GM10248 (cell line): ENCODE results near the gene MTERF4.

Experiments
- CTCF ChIA-PET: fragments of 300-600 bp; sonication (Branson Sonifier 250); formaldehyde crosslinking; extraction: SDS; loops from one replicate; lab custom pipeline; 2021; ENCODE audit warnings: antibody characterized with exemption; lab: Yijun Ruan, JAX
- POLR2A ChIA-PET: fragments of 350-650 bp; sonication (Branson Sonifier 250); formaldehyde crosslinking; extraction: SDS; loops from one replicate; lab custom pipeline; 2020; ENCODE audit warnings: antibody characterized with exemption; lab: Yijun Ruan, JAX
- DNase-seq: peaks from one replicate; pipeline ENCODE4 v3.0.0; 2012; ENCODE audit errors: extremely low spot score
- CTCF ChIP-seq: IDR thresholded peaks from 2 replicates; pipeline ENCODE4 v1.5.1; 2012; ENCODE audit warnings: mild to moderate bottlenecking, low read depth; ENCODE audit errors: extremely low read depth, missing control alignments, control extremely low read depth

MTERF4 gene

GRCh38 chr2:241140445-241140840 lies 38.4 kb upstream of the MTERF4 start:
- no peak for DNase-seq
- ChIA-PET POLR2A (no interaction called here), CTCF (interaction anchor here (1.0 to 3.5 kb wide), 5 partner anchors 10 to 62 kb away, joined by 3 to 17 read pairs (median 5); partner anchors contain the start of genes PASK and PPP1R7)
- TF ChIP-seq CTCF: no peak

DNA sequence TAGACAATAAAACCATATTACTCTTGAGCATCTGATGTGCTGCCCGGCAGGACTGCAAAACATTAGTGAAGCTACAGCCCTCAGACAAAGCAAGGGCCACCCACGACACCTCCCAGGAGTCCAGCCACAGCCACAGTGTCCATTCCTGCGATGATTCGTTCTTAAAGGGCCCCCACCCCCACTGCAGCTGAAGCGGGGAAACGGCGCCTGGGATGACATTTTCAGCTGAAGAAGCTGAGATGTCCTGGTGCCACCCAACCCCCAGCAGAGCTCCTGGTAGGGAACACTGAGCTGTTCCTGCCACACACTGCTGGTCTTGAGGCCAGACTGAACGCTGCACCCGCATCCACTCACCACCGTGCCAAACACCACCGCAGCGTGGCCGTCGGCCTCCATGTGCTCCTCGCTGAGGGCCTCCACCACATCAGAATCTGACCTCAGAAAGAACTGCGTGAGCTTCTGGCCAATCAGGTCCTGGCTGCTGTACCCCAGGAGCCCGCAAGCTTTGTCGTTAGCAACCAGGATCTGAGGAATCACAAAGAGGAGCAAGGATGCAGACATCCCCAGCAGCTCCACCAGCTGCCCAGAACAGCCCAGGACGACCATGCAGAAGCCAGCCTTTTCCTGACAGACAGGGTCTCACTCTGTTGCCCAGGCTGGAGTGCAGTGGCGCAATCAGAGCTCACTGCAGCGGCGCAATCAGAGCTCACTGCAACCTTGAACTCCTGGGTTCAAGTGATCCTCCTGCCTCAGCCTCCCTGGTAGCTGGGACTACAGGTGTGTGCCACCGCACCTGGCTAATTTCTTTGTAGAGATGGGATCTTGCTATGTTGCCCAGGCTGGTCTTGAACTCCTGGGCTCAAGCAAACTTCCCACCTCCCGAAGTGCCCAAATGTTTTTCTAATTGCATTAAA lies 37.7 kb upstream of the MTERF4 start:
- POLR2A ChIA-PET: interaction anchor here (0.6 kb wide), 1 partner anchor 38 kb away, joined by 3 read pairs; the partner anchor contains the start of gene MTERF4
- CTCF ChIA-PET: interaction anchor here (1.0 to 3.5 kb wide), 7 partner anchors 10 to 61 kb away, joined by 3 to 17 read pairs (median 3); partner anchors contain the start of genes PASK and PPP1R7
- no peak for TF ChIP-seq CTCF
- DNase-seq: no peak

GRCh38 chr2:241138471-241138870 lies 36.4 kb upstream of the MTERF4 start:
- TF ChIP-seq CTCF: no peak
- ChIA-PET POLR2A (no interaction called here), CTCF (interaction anchor here (1.2 kb wide), 1 partner anchor 60 kb away, joined by 4 read pairs; no protein-coding TSS in a partner anchor)
- DNase-seq: no peak

DNA sequence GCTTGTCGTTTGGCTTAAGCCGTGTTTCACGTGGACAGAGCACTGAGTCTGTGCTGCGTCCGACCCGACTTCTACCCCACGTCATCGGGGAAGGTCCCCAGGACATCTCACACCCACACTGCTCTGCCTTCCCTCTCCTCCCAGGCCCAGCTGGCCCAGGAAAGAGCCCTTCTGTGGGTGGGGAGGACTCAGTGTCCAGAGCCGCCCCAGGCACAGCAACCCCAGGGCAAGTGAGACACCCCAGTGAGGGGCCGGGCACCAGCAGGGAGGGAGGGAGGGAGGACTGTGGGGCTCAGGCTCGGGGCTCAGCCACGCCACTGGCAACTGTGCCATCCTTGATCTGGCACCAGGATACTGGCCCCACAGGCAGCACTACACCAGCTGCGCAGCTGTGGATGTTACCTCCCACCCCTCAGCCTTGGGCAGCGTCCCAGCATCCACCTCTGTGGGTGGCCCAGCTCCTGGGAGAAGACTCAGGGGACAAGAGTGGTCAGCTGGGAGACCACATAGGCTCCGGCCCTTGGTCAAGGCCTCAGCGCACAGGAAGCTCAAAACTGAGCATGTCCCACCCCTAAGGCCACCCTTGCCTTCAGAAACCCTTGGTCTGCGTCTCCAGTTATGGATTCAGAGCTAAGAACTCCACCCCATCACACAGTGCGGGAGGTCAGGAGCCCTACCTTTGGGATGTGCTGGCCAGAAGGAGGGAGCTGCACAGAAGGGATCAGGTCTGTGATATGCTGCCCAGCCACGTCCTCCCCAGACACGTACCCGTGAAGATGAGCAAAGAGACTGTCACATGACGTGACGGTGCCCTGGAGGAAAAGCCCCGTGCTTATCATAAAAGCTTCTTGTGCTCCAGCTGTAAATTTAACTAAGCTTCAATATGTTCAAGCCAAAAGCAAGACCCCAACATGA lies 35.4 kb upstream of the MTERF4 start:
- DNase-seq: no peak
- TF ChIP-seq CTCF: no peak
- ChIA-PET POLR2A (interaction anchor here (1.4 kb wide), 1 partner anchor 13 kb away, joined by 3 read pairs; the partner anchor contains the start of gene PPP1R7), CTCF (interaction anchor here (1.1 to 2.4 kb wide), 4 partner anchors 13 to 59 kb away, joined by 3 to 14 read pairs (median 4); partner anchors contain the start of genes PASK and PPP1R7)

DNA sequence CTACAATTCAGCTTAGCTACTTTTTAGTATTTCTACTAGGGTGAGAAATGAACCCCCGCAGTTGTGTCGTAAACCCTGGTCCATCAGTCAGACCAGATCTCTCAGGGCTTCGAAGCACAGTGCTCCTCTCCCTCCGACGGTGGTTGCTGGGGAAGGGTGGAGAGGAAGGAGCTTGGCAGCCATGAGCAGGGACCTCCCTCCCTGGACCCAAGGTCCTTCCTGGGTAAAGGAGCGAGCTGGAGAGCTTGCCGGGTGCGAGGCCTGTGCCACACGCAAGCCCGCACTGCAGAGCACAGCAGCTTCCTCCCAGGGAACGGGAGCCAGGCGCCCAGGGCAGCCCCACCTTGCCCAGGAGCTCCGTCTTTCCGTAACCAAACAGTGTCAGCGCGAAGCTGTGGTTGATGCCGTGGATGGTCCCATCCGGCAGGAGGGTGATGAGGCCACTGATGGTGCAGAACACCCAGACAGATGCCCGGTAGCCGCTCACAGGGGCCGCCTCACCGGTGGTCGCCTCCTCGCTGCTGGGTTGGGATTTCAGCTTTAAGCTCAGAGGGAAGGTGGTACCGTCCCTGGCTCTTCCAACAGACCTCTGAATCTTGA lies 34.7 kb upstream of the MTERF4 start:
- CTCF ChIA-PET: interaction anchor here (1.1 to 2.4 kb wide), 4 partner anchors 9 to 22 kb away, joined by 3 to 14 read pairs (median 4); partner anchors contain the start of genes PASK and PPP1R7
- DNase-seq: no peak
- no peak for TF ChIP-seq CTCF
- POLR2A ChIA-PET: interaction anchor here (1.4 kb wide), 1 partner anchor 14 kb away, joined by 3 read pairs; the partner anchor contains the start of gene PPP1R7

DNA sequence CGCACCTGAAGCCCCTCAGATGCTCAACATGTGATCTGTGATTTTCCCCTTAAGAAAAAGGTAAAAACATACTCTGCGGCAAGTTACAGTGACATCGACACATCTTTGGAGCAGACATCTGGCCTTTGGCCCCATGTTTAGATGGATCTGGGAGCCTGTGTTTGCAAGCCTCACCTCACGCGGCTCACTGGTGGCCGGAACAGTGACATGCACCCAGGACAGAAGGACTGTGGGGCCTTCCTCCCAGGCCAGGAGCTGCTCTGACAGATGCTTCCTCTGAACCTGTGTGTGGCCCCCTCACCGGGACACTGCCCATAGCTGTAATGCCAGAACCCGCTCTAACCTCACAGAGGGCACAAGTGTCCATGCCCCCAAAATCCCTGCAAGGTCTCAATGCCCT lies 34.1 kb upstream of the MTERF4 start:
- ChIA-PET CTCF (interaction anchor here (1.4 to 2.4 kb wide), 4 partner anchors 9 to 14 kb away, joined by 3 to 14 read pairs (median 6); partner anchors contain the start of genes PASK and PPP1R7), POLR2A (interaction anchor here (0.6 to 1.4 kb wide), 2 partner anchors 14 to 58 kb away, joined by 3 to 4 read pairs; partner anchors contain the start of gene PPP1R7)
- DNase-seq: no peak
- no peak for TF ChIP-seq CTCF
